ENCODE results near the gene TRMT13.
"Not testable (repeated sequence)": the region's sequence is repeated elsewhere in the genome, so short reads cannot be mapped to it uniquely, and the experiment has no call there.

TRMT13 gene

GRCh38 chr1:100183370-100183769 lies 50.4 kb downstream of the TRMT13 start:
- no peak for TF ChIP-seq POLR2AphosphoS5 (IDR thresholded peaks at IDR 0.05; ENCODE audit: low read depth, low read length)
- TF ChIP-seq POLR2A (IDR thresholded peaks at IDR 0.05; ENCODE audit: low read depth, low read length) = no peak
- TF ChIP-seq PAX5 (IDR thresholded peaks at IDR 0.05; ENCODE audit: insufficient read depth, low read length, severe bottlenecking) = no peak
- no peak for TF ChIP-seq TAF1 (IDR thresholded peaks at IDR 0.05; ENCODE audit: low read depth, low read length)
- TF ChIP-seq POU2F2 (IDR thresholded peaks at IDR 0.05; ENCODE audit: low read depth, low read length) = no peak
- no peak for TF ChIP-seq SPI1 (IDR thresholded peaks at IDR 0.05; ENCODE audit: low read depth, low read length)
- FAIRE-seq (no peak), DNase-seq (ENCODE audit: insufficient read length, low spot score) (no peak)

DNA sequence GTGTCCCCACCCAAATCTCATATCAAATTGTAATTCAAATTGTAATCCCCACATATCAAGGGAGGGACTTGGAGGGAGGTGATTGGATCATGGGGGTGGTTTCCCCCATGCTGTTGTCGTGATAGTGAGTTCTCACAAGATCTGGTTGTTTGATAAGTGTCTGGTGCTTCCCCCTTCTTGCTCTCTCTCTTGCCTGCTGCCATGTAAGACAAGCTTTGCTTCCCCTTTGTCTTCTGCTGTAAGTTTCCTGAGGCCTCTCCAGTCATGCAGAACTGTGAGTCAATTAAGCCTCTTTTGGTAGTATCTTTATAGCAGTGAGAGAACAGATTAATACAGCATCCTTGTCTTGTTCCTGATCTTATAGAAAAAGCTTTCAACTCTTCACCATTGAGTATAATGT lies 51.6 kb downstream of the TRMT13 start:
- DNase-seq (ENCODE audit: insufficient read length, low spot score) = no peak
- TF ChIP-seq PAX5 (IDR thresholded peaks at IDR 0.05; ENCODE audit: insufficient read depth, low read length, severe bottlenecking) = peak; percentile 65
- TF ChIP-seq POU2F2 (IDR thresholded peaks at IDR 0.05; ENCODE audit: low read depth, low read length) = no peak
- FAIRE-seq = peak; percentile 85

GRCh38 chr1:100187912-100188311 lies 54.9 kb downstream of the TRMT13 start:
- FAIRE-seq (no peak), DNase-seq (ENCODE audit: insufficient read length, low spot score) (no peak)
- TF ChIP-seq PAX5 (IDR thresholded peaks at IDR 0.05; ENCODE audit: insufficient read depth, low read length, severe bottlenecking) (no peak), SPI1 (IDR thresholded peaks at IDR 0.05; ENCODE audit: low read depth, low read length) (no peak), POU2F2 (IDR thresholded peaks at IDR 0.05; ENCODE audit: low read depth, low read length) (no peak), POLR2AphosphoS5 (IDR thresholded peaks at IDR 0.05; ENCODE audit: low read depth, low read length) (no peak), TAF1 (IDR thresholded peaks at IDR 0.05; ENCODE audit: low read depth, low read length) (no peak), POLR2A (IDR thresholded peaks at IDR 0.05; ENCODE audit: low read depth, low read length) (no peak)

GRCh38 chr1:100188617-100189016 lies 55.7 kb downstream of the TRMT13 start:
- FAIRE-seq (no peak), DNase-seq (ENCODE audit: insufficient read length, low spot score) (no peak)
- TF ChIP-seq POLR2AphosphoS5 (IDR thresholded peaks at IDR 0.05; ENCODE audit: low read depth, low read length) = no peak
- TF ChIP-seq TAF1 (IDR thresholded peaks at IDR 0.05; ENCODE audit: low read depth, low read length) = no peak
- no peak for TF ChIP-seq SPI1 (IDR thresholded peaks at IDR 0.05; ENCODE audit: low read depth, low read length)
- TF ChIP-seq POU2F2 (IDR thresholded peaks at IDR 0.05; ENCODE audit: low read depth, low read length) = no peak
- TF ChIP-seq PAX5 (IDR thresholded peaks at IDR 0.05; ENCODE audit: insufficient read depth, low read length, severe bottlenecking) = no peak
- no peak for TF ChIP-seq POLR2A (IDR thresholded peaks at IDR 0.05; ENCODE audit: low read depth, low read length)

- DNase-seq (ENCODE audit: insufficient read length, low spot score) = no peak
- no peak for TF ChIP-seq POLR2A (IDR thresholded peaks at IDR 0.05; ENCODE audit: low read depth, low read length)
- no peak for TF ChIP-seq PAX5 (IDR thresholded peaks at IDR 0.05; ENCODE audit: insufficient read depth, low read length, severe bottlenecking)
- TF ChIP-seq POLR2AphosphoS5 (IDR thresholded peaks at IDR 0.05; ENCODE audit: low read depth, low read length) = no peak
- FAIRE-seq = no peak
Measured at GRCh38 chr1:100198596-100198995, 65.6 kb downstream of the TRMT13 start.

GRCh38 chr1:100200060-100200459 lies 67.1 kb downstream of the TRMT13 start:
- FAIRE-seq = not testable (repeated sequence)

More at GRCh38 chr1:100200060-100200459, 67.1 kb downstream of the TRMT13 start:
- DNase-seq (ENCODE audit: insufficient read length, low spot score) = not testable (repeated sequence)
